HK-2 (cell line): ENCODE data around the gene DRD2.
"Not testable (repeated sequence)": the region's sequence is repeated elsewhere in the genome, so short reads cannot be mapped to it uniquely, and the experiment has no call there.

ENCODE experiments used
- DNase-seq: peaks from one replicate; pipeline ENCODE4 v3.0.0-alpha.2; 2018; ENCODE audit not compliant: unreplicated experiment

Gene DRD2

GRCh38 chr11:113475160-113475761 is at the start of gene DRD2:
TSS of gene DRD2 (minus strand) at chr11:113475398. CDS start at chr11:113424651, 50,747 bp downstream.
- no peak for DNase-seq

- not testable (repeated sequence) for DNase-seq
Observed at GRCh38 chr11:113523906-113524305, 48.7 kb upstream of the DRD2 start.

- DNase-seq: no peak
Observed at GRCh38 chr11:113521737-113522517, 46.7 kb upstream of the DRD2 start.

DNA sequence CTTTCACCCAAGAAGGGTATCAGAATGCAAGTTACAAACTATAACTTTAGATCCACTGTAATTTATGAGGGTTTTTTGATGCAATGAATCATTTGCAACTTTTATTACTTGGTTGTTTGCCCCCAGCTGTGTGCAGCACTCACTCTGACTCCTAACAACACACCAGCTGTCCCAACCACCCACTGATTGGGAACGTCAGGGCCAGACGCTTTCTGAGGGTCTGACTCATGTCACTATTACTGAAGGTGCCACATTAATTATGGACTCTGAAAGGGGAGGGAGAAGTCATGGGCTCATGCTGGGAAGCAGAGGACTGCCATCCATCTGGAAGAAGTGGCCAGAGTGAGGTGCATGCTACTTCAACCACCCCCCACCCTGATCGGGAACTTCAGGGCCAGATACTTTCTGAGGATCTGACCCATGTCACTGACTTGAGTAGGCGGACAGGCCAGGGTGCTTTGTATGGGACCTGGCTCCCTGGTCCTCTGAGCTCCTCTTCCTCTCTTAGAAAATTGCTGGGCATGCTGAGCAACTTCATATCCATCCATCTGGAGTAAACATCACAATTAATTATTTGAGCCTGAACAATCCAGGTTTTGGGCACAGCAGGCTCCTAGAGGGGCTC is 44.9 kb upstream of the DRD2 start:
- DNase-seq: no peak

DNA sequence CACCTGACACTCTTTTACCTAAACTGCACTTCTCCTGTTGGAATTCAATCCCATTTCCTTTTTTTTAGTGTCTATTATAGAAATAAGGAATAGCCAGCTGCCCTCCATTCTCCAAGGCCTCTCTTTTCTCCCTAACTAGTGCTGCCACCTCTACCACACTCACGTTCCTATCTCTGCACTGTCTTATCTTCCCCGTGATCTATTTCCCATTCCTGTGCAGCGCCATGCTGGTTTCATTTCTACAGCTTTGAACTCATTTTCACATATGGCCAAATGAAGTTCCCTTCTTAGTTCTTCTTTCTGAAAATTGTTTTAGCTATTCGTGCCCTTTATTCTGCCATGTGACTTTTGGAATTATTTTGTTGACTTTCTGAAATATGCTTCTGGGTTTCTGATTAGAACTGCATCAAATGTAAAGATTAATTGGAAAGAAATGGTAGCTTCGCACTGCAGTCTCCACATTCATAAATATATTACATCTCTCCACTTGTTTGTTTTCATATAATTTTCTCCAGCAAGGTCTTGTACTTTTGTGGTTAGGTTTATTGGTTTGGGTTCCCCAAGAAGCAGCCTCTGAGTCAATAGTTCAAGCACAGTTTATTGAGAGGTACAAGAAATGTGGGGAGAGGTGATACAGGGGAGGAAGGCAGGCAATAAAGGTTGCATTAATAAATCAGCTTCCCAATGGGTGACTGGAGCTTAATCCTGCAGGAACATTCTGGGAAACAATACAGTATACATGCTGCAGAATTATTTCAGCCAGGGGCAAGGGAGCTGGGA is 43.7 kb upstream of the DRD2 start:
- DNase-seq: no peak

GRCh38 chr11:113517361-113517760 is 42.2 kb upstream of the DRD2 start:
- DNase-seq: no peak

GRCh38 chr11:113514856-113515255 is 39.7 kb upstream of the DRD2 start:
- no peak for DNase-seq

DNA sequence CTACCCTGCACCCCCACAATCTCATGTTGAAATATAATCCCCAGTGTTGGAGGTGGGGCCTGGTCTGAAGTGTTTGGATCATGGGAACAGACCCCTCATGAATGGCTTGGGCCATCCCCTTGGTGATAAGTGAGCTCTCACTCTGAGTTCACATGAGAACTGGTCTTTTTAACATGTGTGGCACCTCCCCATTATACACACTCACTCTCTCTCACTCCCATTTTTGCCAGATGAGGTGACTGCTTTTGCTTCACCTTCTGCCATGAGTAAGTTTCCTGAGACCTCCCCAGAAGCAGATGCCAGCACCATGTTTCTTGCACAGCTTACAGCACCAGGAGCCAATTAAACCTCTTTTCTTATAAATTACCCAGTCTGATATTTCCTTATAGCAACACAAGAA is 32.1 kb upstream of the DRD2 start:
- DNase-seq: no peak

DNA sequence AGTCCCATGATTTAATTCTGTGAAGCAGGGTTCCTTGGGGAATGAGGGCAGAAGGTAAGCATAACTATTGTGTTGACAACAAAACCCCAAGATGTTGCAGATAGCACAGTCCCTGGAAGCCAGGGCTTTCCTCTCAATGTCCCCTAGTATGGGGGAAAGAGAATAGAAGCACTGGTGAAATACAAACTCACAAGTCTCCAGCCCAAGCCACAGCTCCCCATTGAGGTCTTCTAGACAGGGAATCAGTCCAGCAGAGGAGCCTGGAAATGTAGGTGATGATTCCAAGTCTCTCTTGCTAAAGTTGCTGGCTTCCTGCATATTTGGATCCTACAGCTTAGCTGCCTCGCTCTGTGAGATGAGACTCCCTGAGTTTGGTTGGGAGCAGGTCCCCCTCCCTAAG is 31.7 kb upstream of the DRD2 start:
- DNase-seq: no peak

- DNase-seq: no peak
Observed at GRCh38 chr11:113506461-113506860, 31.3 kb upstream of the DRD2 start.

- DNase-seq: no peak
Observed at GRCh38 chr11:113505541-113506375, 30.6 kb upstream of the DRD2 start.

GRCh38 chr11:113505046-113505445 is 29.8 kb upstream of the DRD2 start:
- DNase-seq: no peak

DNA sequence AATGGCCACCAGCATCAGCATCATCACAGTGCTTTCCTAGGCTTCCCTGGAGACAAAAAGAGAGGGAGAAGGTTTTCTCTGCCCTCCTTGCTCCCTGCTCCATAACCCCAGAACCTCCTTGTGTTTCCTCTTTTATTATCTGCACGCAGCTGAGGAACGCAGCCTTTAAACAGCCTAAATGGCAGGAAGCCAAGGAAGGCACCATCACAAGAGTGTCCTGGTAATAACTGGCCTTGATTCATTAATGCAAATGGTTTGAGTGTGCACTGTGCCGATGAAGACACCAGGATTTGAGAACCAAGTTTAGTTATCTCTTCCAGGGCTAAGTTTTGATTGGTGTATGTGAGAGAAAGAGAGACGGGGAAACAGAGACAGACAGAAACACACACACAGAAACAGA is 29.4 kb upstream of the DRD2 start:
- no peak for DNase-seq

- no peak for DNase-seq
Observed at GRCh38 chr11:113504071-113504470, 28.9 kb upstream of the DRD2 start.

- no peak for DNase-seq
Observed at GRCh38 chr11:113497066-113497910, 22.1 kb upstream of the DRD2 start.

DNA sequence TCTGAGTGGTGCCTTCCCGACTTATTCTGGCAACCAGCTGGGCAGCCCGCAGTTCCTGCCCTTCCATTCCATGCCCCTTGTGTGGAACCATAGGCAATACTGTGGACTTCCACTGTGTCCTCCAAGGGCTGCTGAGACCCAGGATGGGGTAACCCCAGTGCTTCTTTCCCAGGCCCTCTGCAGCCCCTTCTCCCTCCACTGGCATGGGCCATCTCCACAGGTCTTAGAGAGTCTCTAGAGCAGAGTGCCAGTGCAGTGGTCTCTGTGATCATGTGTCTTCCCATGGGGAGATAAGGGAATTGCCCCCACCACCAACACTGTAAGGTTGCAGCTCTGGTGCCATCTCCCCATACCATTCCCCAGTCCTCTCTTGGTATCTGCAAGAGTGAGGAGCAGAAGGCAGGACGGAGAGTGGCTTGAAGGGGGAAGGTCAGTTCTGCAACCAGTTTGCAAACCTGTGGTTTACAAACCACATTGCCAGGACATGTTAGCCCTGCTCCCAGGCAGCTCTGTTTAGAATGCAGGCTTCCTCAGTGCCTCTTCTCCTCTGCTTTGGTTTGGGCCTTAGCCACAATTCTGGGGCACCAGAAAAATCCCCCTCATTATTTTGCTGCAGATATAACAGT is 20.9 kb upstream of the DRD2 start:
- no peak for DNase-seq

- DNase-seq: no peak
Observed at GRCh38 chr11:113494021-113494420, 18.8 kb upstream of the DRD2 start.

DNA sequence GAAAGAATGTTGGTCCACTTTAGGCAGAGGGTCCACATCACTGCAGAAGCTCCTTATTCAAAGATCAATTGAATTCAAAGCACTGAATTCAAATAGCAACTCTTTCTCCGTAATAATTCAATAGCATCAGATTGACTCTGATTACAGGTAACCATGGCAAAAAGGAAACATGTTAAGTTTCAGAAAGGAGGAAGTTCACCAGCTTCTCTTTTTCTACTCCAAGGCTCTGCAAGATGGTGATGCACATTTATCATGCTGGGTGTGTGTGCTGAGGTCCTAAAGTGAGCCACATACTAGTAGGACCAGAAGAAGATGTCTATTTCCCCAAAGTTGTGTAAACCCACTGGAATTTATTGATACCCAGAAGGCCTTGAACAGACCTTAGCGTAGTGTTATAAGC is 18.0 kb upstream of the DRD2 start:
- no peak for DNase-seq

DNA sequence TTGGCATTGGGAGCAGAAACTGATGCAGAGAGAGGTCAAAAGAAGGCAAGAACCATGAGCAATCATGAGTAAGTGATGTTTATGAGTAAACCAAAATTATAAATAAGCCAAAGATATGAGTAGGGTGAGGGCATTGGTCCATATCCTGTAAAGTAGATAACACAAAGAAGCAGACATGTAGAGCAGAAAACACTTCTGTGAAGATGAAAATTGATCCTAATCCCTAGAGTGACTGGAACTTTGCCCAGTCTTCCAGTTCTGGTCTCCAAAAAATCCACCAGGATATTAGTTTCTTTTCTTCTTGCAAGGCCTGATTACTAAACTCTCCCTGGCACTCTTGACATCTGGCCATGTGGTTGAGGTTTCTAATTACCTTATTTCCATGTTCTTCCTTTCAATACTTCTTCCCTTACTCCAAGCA is 13.7 kb upstream of the DRD2 start:
- no peak for DNase-seq

- DNase-seq: no peak
Observed at GRCh38 chr11:113487622-113488021, 12.4 kb upstream of the DRD2 start.
